ENCODE data around the gene MGMT.

- TF ChIP-seq CTCF (IDR thresholded peaks at IDR 0.05): no peak
- no peak for TF ChIP-seq IRF3 (IDR thresholded peaks at IDR 0.05; ENCODE audit: low read depth, low read length)
- TF ChIP-seq MXI1 (IDR thresholded peaks at IDR 0.05; ENCODE audit: low read depth, low read length): no peak
- no peak for TF ChIP-seq USF2 (IDR thresholded peaks at IDR 0.05; ENCODE audit: borderline replicate concordance, low read depth, low read length)
- no peak for TF ChIP-seq GATA2 (CRISPR knock-in tag; IDR thresholded peaks at IDR 0.05)
- no peak for TF ChIP-seq ELF1 (IDR thresholded peaks at IDR 0.05)
- no peak for TF ChIP-seq EZH2phosphoT487 (IDR thresholded peaks at IDR 0.05; ENCODE audit: borderline replicate concordance, low read depth)
- TF ChIP-seq FOXM1 (IDR thresholded peaks at IDR 0.05; ENCODE audit: low read depth): no peak
- no peak for TF ChIP-seq TAF1 (IDR thresholded peaks at IDR 0.05; ENCODE audit: borderline replicate concordance, low read depth, low read length)
- TF ChIP-seq NFIC (IDR thresholded peaks at IDR 0.05; ENCODE audit: borderline replicate concordance): no peak
- TF ChIP-seq SIN3A (IDR thresholded peaks at IDR 0.05; ENCODE audit: borderline replicate concordance, low read depth, low read length): no peak
Measured at GRCh38 chr10:129694691-129695243, 227.7 kb downstream of the MGMT start.

Measured in SK-N-SH (cell line).